Right renal cortex interstitium (tissue), 3 donors: ENCODE measurements around the gene MAP1LC3B. TPM values are rescaled to one million over a fixed set of nuclear protein-coding genes. Genes with fewer than 3 reads are reported as not detected.

Experiments
- DNase-seq, 3 donors: peaks; one replicate each; pipeline ENCODE4 v3.0.0-alpha.2; 2013; ENCODE audit warnings: low read depth in 3 of 3, low spot score in 2 of 3
- polyA plus RNA-seq, 3 donors: library from polyadenylated mRNA; unstranded; fragments of 120-200 nt; gene quantifications; one replicate each; pipeline ENCODE4 v1.2.1, GENCODE V29; 2013; ENCODE audit not compliant: insufficient read length in 3 of 3

MAP1LC3B gene
- polyA plus RNA-seq, 3 donors: 67.1 to 74.8 (median 71.2) TPM

GRCh38 chr16:87451563-87452210 lies 59.6 kb downstream of the MAP1LC3B start:
- DNase-seq: no peak

DNA sequence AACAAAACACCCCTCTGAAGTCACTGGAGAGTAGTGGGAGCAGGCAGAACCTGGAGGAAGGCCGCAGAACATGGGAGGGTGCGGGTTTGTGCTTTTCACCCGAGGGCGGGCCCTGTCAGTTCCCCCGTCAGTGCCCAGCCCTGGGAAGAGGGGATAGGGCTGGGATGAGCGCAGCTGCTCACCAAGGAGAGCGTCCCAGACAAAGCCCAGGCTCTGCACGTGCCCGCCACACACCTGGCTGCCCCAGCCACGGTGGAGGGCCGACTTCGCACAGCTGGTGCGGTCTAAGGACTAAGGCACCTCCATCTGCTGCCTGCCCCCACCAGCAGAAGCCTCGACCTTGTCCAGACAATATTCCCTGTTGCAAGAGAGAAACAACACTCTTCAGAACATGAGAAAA lies 61.2 kb downstream of the MAP1LC3B start:
- no peak for DNase-seq

Other genes with a start within 250 kb of the MAP1LC3B start
- 1 to 10 TPM; 2.6 to 4.5 (median 3.9) TPM for gene C16orf95, start 74.9 kb upstream of the MAP1LC3B start, polyA plus RNA-seq
- 10 to 100 TPM; 18.7 to 22.6 (median 18.9) TPM for gene FBXO31, start 8.6 kb upstream of the MAP1LC3B start, polyA plus RNA-seq
- gene ZCCHC14, start 100.7 kb downstream of the MAP1LC3B start, polyA plus RNA-seq: 10 to 100 TPM; 28.6 to 32.1 (median 30.7) TPM
- gene JPH3, start 210.2 kb downstream of the MAP1LC3B start, polyA plus RNA-seq: under 1 TPM; 0.54 to 0.74 (median 0.57) TPM